Eye (tissue), 1 donor: ENCODE data around the gene RAP1GAP2.

Experiments used
- DNase-seq: peaks from one replicate; pipeline ENCODE4 v3.0.0-alpha.2; 2015

RAP1GAP2 gene

GRCh38 chr17:2950846-2951245 lies 154.6 kb downstream of the RAP1GAP2 start:
- no peak for DNase-seq

- no peak for DNase-seq
Measured at GRCh38 chr17:2952174-2952845, 156.1 kb downstream of the RAP1GAP2 start.

GRCh38 chr17:2954898-2955445 lies 158.7 kb downstream of the RAP1GAP2 start:
- no peak for DNase-seq

GRCh38 chr17:2955931-2956582 lies 159.8 kb downstream of the RAP1GAP2 start:
- no peak for DNase-seq

GRCh38 chr17:2957631-2958286 lies 161.5 kb downstream of the RAP1GAP2 start:
- no peak for DNase-seq

- DNase-seq = no peak
Measured at GRCh38 chr17:2958706-2959222, 162.5 kb downstream of the RAP1GAP2 start.

GRCh38 chr17:2959371-2960130 lies 163.3 kb downstream of the RAP1GAP2 start:
- DNase-seq = no peak

- DNase-seq = no peak
Measured at GRCh38 chr17:2961446-2961845, 165.2 kb downstream of the RAP1GAP2 start.

GRCh38 chr17:2962236-2962635 lies 166.0 kb downstream of the RAP1GAP2 start:
- DNase-seq = no peak

- no peak for DNase-seq
Measured at GRCh38 chr17:2962729-2963128, 166.5 kb downstream of the RAP1GAP2 start.

- DNase-seq = no peak
Measured at GRCh38 chr17:2963332-2964027, 167.2 kb downstream of the RAP1GAP2 start.

GRCh38 chr17:2964028-2964356 lies 167.8 kb downstream of the RAP1GAP2 start:
- no peak for DNase-seq

GRCh38 chr17:2964370-2964769 lies 168.1 kb downstream of the RAP1GAP2 start:
- DNase-seq = no peak

GRCh38 chr17:2964831-2965230 lies 168.6 kb downstream of the RAP1GAP2 start:
- no peak for DNase-seq

GRCh38 chr17:2965621-2966595 lies 169.7 kb downstream of the RAP1GAP2 start:
- no peak for DNase-seq

GRCh38 chr17:2967515-2967914 lies 171.3 kb downstream of the RAP1GAP2 start:
- no peak for DNase-seq

- no peak for DNase-seq
Measured at GRCh38 chr17:2971851-2972250, 175.6 kb downstream of the RAP1GAP2 start.

- DNase-seq = no peak
Measured at GRCh38 chr17:2972749-2973148, 176.5 kb downstream of the RAP1GAP2 start.

- DNase-seq = no peak
Measured at GRCh38 chr17:2974347-2974746, 178.1 kb downstream of the RAP1GAP2 start.

GRCh38 chr17:2975469-2975958 lies 179.3 kb downstream of the RAP1GAP2 start:
- DNase-seq = no peak

- no peak for DNase-seq
Measured at GRCh38 chr17:2977157-2977556, 180.9 kb downstream of the RAP1GAP2 start.
